ENCODE results near the gene HDAC3.
A peak's percentile ranks its signal among the peaks of the same experiment; 100 is the strongest.

Gene HDAC3

GRCh38 chr5:141602606-141603005 is 34.0 kb downstream of the HDAC3 start:
- no peak for DNase-seq (ENCODE audit: low read depth)

GRCh38 chr5:141598391-141599345 is 38.0 kb downstream of the HDAC3 start:
- DNase-seq (ENCODE audit: low read depth): peak; percentile 44

- DNase-seq (ENCODE audit: low read depth): no peak
Observed at GRCh38 chr5:141597814-141598213, 38.8 kb downstream of the HDAC3 start.

- DNase-seq (ENCODE audit: low read depth): no peak
Observed at GRCh38 chr5:141597394-141597793, 39.3 kb downstream of the HDAC3 start.

GRCh38 chr5:141596867-141597266 is 39.8 kb downstream of the HDAC3 start:
- DNase-seq (ENCODE audit: low read depth): no peak

- no peak for DNase-seq (ENCODE audit: low read depth)
Observed at GRCh38 chr5:141590127-141590526, 46.5 kb downstream of the HDAC3 start.

GRCh38 chr5:141586246-141586645 is 50.4 kb downstream of the HDAC3 start:
- DNase-seq (ENCODE audit: low read depth): no peak

- no peak for DNase-seq (ENCODE audit: low read depth)
Observed at GRCh38 chr5:141585594-141585993, 51.1 kb downstream of the HDAC3 start.

- DNase-seq (ENCODE audit: low read depth): no peak
Observed at GRCh38 chr5:141574122-141574510, 62.5 kb downstream of the HDAC3 start.

- no peak for DNase-seq (ENCODE audit: low read depth)
Observed at GRCh38 chr5:141573489-141574121, 63.0 kb downstream of the HDAC3 start.

All from GM04504 (cell line).